ENCODE data around the gene CDH13. TPM values are rescaled to one million over a fixed set of nuclear protein-coding genes. Genes with fewer than 3 reads are reported as not detected.
A peak's percentile ranks its signal among the peaks of the same experiment; 100 is the strongest.

CDH13 gene
- total RNA-seq, 1 donor from 2014 or later = not detected

GRCh38 chr16:82651921-82652601 is 25.3 kb downstream of the CDH13 start:
- Mint-ChIP-seq H3K4me1 (peaks cover 64% of the 10 kb centered on the region), H3K9me3 (peaks cover 10% of the 10 kb centered on the region), H3K4me3 (peak overlapping the region; percentile 63), H3K27ac (peak overlapping the region; percentile 87), H3K36me3 (ENCODE audit: low read depth) (no peaks in the 10 kb centered on the region), H3K27me3 (no peaks in the 10 kb centered on the region)
- intact Hi-C loops (cut with micrococcal nuclease) = loop anchor here (2.0 to 10.0 kb wide), 7 partner anchors 49 to 1337 kb away; partner anchors contain the start of genes GAN and MPHOSPH6
- DNase-seq = peak; percentile 75

GRCh38 chr16:82652826-82653225 is 26.1 kb downstream of the CDH13 start:
- Mint-ChIP-seq H3K9me3 (peaks cover 10% of the 10 kb centered on the region), H3K27me3 (no peaks in the 10 kb centered on the region), H3K4me3 (peak overlapping the region; percentile 63), H3K4me1 (peaks cover 66% of the 10 kb centered on the region), H3K36me3 (ENCODE audit: low read depth) (no peaks in the 10 kb centered on the region), H3K27ac (peak overlapping the region; percentile 87)
- intact Hi-C loops (cut with micrococcal nuclease) = loop anchor here (2.0 to 10.0 kb wide), 7 partner anchors 48 to 1338 kb away; partner anchors contain the start of genes GAN and MPHOSPH6
- no peak for DNase-seq

GRCh38 chr16:82653550-82654511 is 27.1 kb downstream of the CDH13 start:
- peak; percentile 87 for DNase-seq
- peak overlapping the region; percentile 67 for H3K4me3 Mint-ChIP-seq
- H3K27me3 Mint-ChIP-seq = no peaks in the 10 kb centered on the region
- H3K4me1 Mint-ChIP-seq = peaks cover 74% of the 10 kb centered on the region
- H3K36me3 Mint-ChIP-seq (ENCODE audit: low read depth) = no peaks in the 10 kb centered on the region
- H3K9me3 Mint-ChIP-seq = peaks cover 10% of the 10 kb centered on the region
- intact Hi-C loops (cut with micrococcal nuclease) = loop anchor here (2.0 to 10.0 kb wide), 8 partner anchors 47 to 1647 kb away; partner anchors contain the start of genes CENPN, CMC2, GAN and MPHOSPH6
- peak overlapping the region; percentile 96 for H3K27ac Mint-ChIP-seq

- H3K36me3 Mint-ChIP-seq (ENCODE audit: low read depth) = no peaks in the 10 kb centered on the region
- H3K9me3 Mint-ChIP-seq = peaks cover 4% of the 10 kb centered on the region
- DNase-seq = peak; percentile 95
- peak overlapping the region; percentile 75 for H3K4me3 Mint-ChIP-seq
- no peaks in the 10 kb centered on the region for H3K27me3 Mint-ChIP-seq
- peak overlapping the region; percentile 97 for H3K27ac Mint-ChIP-seq
- intact Hi-C loops (cut with micrococcal nuclease) = loop anchor here (1.0 to 10.0 kb wide), 4 partner anchors 14 to 1648 kb away; partner anchors contain the start of genes CENPN, CMC2 and GAN
- H3K4me1 Mint-ChIP-seq = peaks cover 71% of the 10 kb centered on the region
These were observed 28.4 kb downstream of the CDH13 start for GRCh38 chr16:82655072-82655714.

- no peaks in the 10 kb centered on the region for H3K36me3 Mint-ChIP-seq (ENCODE audit: low read depth)
- DNase-seq = peak; percentile 70
- H3K4me3 Mint-ChIP-seq = peak overlapping the region; percentile 75
- H3K27ac Mint-ChIP-seq = peak overlapping the region; percentile 97
- intact Hi-C loops (cut with micrococcal nuclease) = loop anchor here (1.0 to 10.0 kb wide), 4 partner anchors 15 to 1649 kb away; partner anchors contain the start of genes CENPN, CMC2 and GAN
- H3K27me3 Mint-ChIP-seq = no peaks in the 10 kb centered on the region
- H3K9me3 Mint-ChIP-seq = peaks cover 4% of the 10 kb centered on the region
- H3K4me1 Mint-ChIP-seq = peaks cover 70% of the 10 kb centered on the region
These were observed 29.1 kb downstream of the CDH13 start for GRCh38 chr16:82655720-82656490.

- intact Hi-C loops (cut with micrococcal nuclease) = loop anchor here (10.0 kb wide), 2 partner anchors 1022 to 1342 kb away; partner anchors contain the start of gene GAN
- DNase-seq = no peak
- Mint-ChIP-seq H3K4me1 (peaks cover 60% of the 10 kb centered on the region), H3K27me3 (peaks cover 2% of the 10 kb centered on the region), H3K4me3 (no peak overlapping the region), H3K36me3 (ENCODE audit: low read depth) (no peaks in the 10 kb centered on the region), H3K9me3 (no peaks in the 10 kb centered on the region), H3K27ac (no peak overlapping the region)
These were observed 30.5 kb downstream of the CDH13 start for GRCh38 chr16:82657239-82657638.

- H3K9me3 Mint-ChIP-seq = no peaks in the 10 kb centered on the region
- no peak overlapping the region for H3K27ac Mint-ChIP-seq
- peaks cover 2% of the 10 kb centered on the region for H3K27me3 Mint-ChIP-seq
- H3K4me3 Mint-ChIP-seq = no peak overlapping the region
- peaks cover 54% of the 10 kb centered on the region for H3K4me1 Mint-ChIP-seq
- no peaks in the 10 kb centered on the region for H3K36me3 Mint-ChIP-seq (ENCODE audit: low read depth)
- intact Hi-C loops (cut with micrococcal nuclease) = loop anchor here (10.0 kb wide), 2 partner anchors 1023 to 1343 kb away; partner anchors contain the start of gene GAN
- no peak for DNase-seq
These were observed 31.0 kb downstream of the CDH13 start for GRCh38 chr16:82657786-82658185.

GRCh38 chr16:82658796-82659195 is 32.0 kb downstream of the CDH13 start:
- intact Hi-C loops (cut with micrococcal nuclease) = loop anchor here (10.0 kb wide), 2 partner anchors 1024 to 1344 kb away; partner anchors contain the start of gene GAN
- Mint-ChIP-seq H3K27ac (no peak overlapping the region), H3K4me3 (no peak overlapping the region), H3K9me3 (no peaks in the 10 kb centered on the region), H3K27me3 (peaks cover 5% of the 10 kb centered on the region), H3K36me3 (ENCODE audit: low read depth) (no peaks in the 10 kb centered on the region), H3K4me1 (peaks cover 47% of the 10 kb centered on the region)
- DNase-seq = no peak

- no peak overlapping the region for H3K27ac Mint-ChIP-seq
- intact Hi-C loops (cut with micrococcal nuclease) = no loop called here
- no peaks in the 10 kb centered on the region for H3K9me3 Mint-ChIP-seq
- peaks cover 36% of the 10 kb centered on the region for H3K4me1 Mint-ChIP-seq
- H3K36me3 Mint-ChIP-seq (ENCODE audit: low read depth) = no peaks in the 10 kb centered on the region
- no peak for DNase-seq
- H3K4me3 Mint-ChIP-seq = peak overlapping the region; percentile 9
- peaks cover 5% of the 10 kb centered on the region for H3K27me3 Mint-ChIP-seq
These were observed 33.4 kb downstream of the CDH13 start for GRCh38 chr16:82660075-82660645.

- H3K27me3 Mint-ChIP-seq = peaks cover 9% of the 10 kb centered on the region
- intact Hi-C loops (cut with micrococcal nuclease) = no loop called here
- H3K9me3 Mint-ChIP-seq = peaks cover 1% of the 10 kb centered on the region
- no peak for DNase-seq
- no peak overlapping the region for H3K4me3 Mint-ChIP-seq
- peaks cover 30% of the 10 kb centered on the region for H3K4me1 Mint-ChIP-seq
- H3K27ac Mint-ChIP-seq = no peak overlapping the region
- H3K36me3 Mint-ChIP-seq (ENCODE audit: low read depth) = no peaks in the 10 kb centered on the region
These were observed 34.2 kb downstream of the CDH13 start for GRCh38 chr16:82660966-82661365.

GRCh38 chr16:82664181-82664580 is 37.4 kb downstream of the CDH13 start:
- intact Hi-C loops (cut with micrococcal nuclease) = no loop called here
- Mint-ChIP-seq H3K4me3 (no peak overlapping the region), H3K4me1 (peaks cover 9% of the 10 kb centered on the region), H3K27ac (no peak overlapping the region), H3K27me3 (peaks cover 14% of the 10 kb centered on the region), H3K9me3 (peaks cover 7% of the 10 kb centered on the region), H3K36me3 (ENCODE audit: low read depth) (no peaks in the 10 kb centered on the region)
- no peak for DNase-seq

GRCh38 chr16:82665025-82665424 is 38.3 kb downstream of the CDH13 start:
- Mint-ChIP-seq H3K36me3 (ENCODE audit: low read depth) (no peaks in the 10 kb centered on the region), H3K9me3 (peaks cover 7% of the 10 kb centered on the region), H3K27ac (no peak overlapping the region), H3K4me1 (peaks cover 5% of the 10 kb centered on the region), H3K27me3 (peaks cover 14% of the 10 kb centered on the region), H3K4me3 (no peak overlapping the region)
- no peak for DNase-seq
- intact Hi-C loops (cut with micrococcal nuclease) = no loop called here
